GM10248 (cell line): Measurements from ENCODE around the gene SPTLC3.

Experiments
- CTCF ChIA-PET: fragments of 300-600 bp; sonication (Branson Sonifier 250); formaldehyde crosslinking; extraction: SDS; loops from one replicate; lab custom pipeline; 2021; ENCODE audit warnings: antibody characterized with exemption; lab: Yijun Ruan, JAX
- POLR2A ChIA-PET: fragments of 350-650 bp; sonication (Branson Sonifier 250); formaldehyde crosslinking; extraction: SDS; loops from one replicate; lab custom pipeline; 2020; ENCODE audit warnings: antibody characterized with exemption; lab: Yijun Ruan, JAX
- DNase-seq: peaks from one replicate; pipeline ENCODE4 v3.0.0; 2012; ENCODE audit errors: extremely low spot score
- CTCF ChIP-seq: IDR thresholded peaks from 2 replicates; pipeline ENCODE4 v1.5.1; 2012; ENCODE audit warnings: mild to moderate bottlenecking, low read depth; ENCODE audit errors: extremely low read depth, missing control alignments, control extremely low read depth

SPTLC3 gene

DNA sequence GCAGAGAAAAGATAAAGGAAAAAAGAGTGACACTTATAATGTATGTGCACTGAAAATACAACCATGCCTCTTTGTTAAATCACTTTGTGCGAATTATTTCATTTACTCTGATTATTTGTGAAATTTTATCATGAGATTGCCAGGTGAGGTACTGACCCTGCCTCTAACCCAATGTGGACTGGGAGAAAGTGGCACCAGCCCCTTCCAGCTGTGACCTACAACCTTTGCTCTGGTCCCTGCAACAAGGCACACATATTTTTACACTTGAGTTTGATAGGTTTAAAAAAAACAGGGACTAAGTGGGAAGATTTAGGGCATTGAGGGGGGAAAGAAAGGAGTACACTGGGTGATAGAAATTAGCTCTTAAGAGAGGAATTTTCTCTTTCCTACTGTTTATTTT is 132.0 kb downstream of the SPTLC3 start:
- TF ChIP-seq CTCF, result no peak
- no peak for DNase-seq
- ChIA-PET POLR2A (no interaction called here), CTCF (interaction anchor here (1.1 to 1.6 kb wide), 4 partner anchors 14 to 22 kb away, joined by 3 to 4 read pairs (median 4); no protein-coding TSS in a partner anchor)

DNA sequence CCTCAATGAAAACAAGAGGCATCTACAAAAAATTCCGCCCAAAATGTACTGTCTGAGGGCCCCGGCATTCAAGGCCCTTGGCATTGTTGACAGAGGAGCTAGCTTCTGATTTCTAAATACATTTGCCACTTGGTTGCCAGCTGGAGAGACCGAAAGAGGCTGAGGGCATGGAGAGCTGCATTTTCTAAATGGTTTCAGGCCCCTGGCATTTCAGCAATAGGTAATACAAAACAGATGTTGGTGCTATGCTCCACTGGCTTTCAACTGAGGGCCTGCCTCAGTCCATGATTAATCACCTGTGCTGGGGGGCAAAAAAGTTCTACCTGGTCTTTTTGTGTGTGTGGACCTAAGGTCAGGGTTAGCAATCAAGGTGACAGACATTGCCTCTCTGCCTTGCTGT is 132.8 kb downstream of the SPTLC3 start:
- DNase-seq, result no peak
- no peak for TF ChIP-seq CTCF
- ChIA-PET CTCF (interaction anchor here (1.1 kb wide), 1 partner anchor 13 kb away, joined by 3 read pairs; no protein-coding TSS in a partner anchor), POLR2A (no interaction called here)

GRCh38 chr20:13142143-13142542 is 133.4 kb downstream of the SPTLC3 start:
- no peak for DNase-seq
- CTCF ChIA-PET, result no interaction called here
- no peak for TF ChIP-seq CTCF
- POLR2A ChIA-PET, result no interaction called here

GRCh38 chr20:13147071-13147963 is 138.5 kb downstream of the SPTLC3 start:
- no peak for TF ChIP-seq CTCF
- ChIA-PET POLR2A (no interaction called here), CTCF (no interaction called here)

GRCh38 chr20:13147971-13148370 is 139.2 kb downstream of the SPTLC3 start:
- CTCF ChIA-PET, result no interaction called here

More at GRCh38 chr20:13147071-13147963, 138.5 kb downstream of the SPTLC3 start:
- no peak for DNase-seq

GRCh38 chr20:13148402-13148801 is 139.6 kb downstream of the SPTLC3 start:
- ChIA-PET POLR2A (no interaction called here), CTCF (no interaction called here)
- no peak for TF ChIP-seq CTCF
- no peak for DNase-seq

More at GRCh38 chr20:13147971-13148370, 139.2 kb downstream of the SPTLC3 start:
- POLR2A ChIA-PET, result no interaction called here
- no peak for TF ChIP-seq CTCF
- no peak for DNase-seq
